ENCODE measurements around the gene NCR3LG1. TPM values are rescaled to one million over a fixed set of nuclear protein-coding genes. Genes with fewer than 3 reads are reported as not detected.
A peak's percentile ranks its signal among the peaks of the same experiment; 100 is the strongest.

The NCR3LG1 gene
- total and polyA plus RNA-seq, 2 donors (not counting 3 experiments of a cell fraction or from before 2014, with no cell fraction given) = 2.2 to 8.1 TPM

GRCh38 chr11:17389211-17389956 lies 37.8 kb downstream of the NCR3LG1 start:
- Histone ChIP-seq H3K9me3 (replicated peaks; ENCODE audit: control insufficient read depth, insufficient read depth, low read length) (no peaks in the 10 kb centered on the region), H3K27ac (ENCODE audit: insufficient read depth, low read depth, low read length) (no peak overlapping the region), H3K9me1 (replicated peaks; ENCODE audit: control insufficient read depth, extremely low read depth, insufficient read depth, low read length) (no peaks in the 10 kb centered on the region), H3K4me2 (ENCODE audit: insufficient read depth, low read length) (peak overlapping the region; percentile 57), H3K79me2 (ENCODE audit: control insufficient read depth, insufficient read depth, low read length) (no peaks in the 10 kb centered on the region), H4K20me1 (replicated peaks; ENCODE audit: control insufficient read depth, extremely low read depth, insufficient read depth, low read length) (no peaks in the 10 kb centered on the region), H3K27me3 (ENCODE audit: control insufficient read depth in 2 of 2, insufficient read depth in 2 of 2, low read length in 2 of 2) (peaks cover 8 to 14% of the 10 kb centered on the region in 2 experiments), H3K4me3 (replicated peaks in 1 of 3; ENCODE audit: insufficient read depth in 1 of 3, low read depth in 1 of 3, low read length in 3 of 3) (peak overlapping the region in 1 of 3 experiments; percentile 39), H3K9ac (replicated peaks; ENCODE audit: extremely low read depth, insufficient read depth, low read length) (no peak overlapping the region), H3K4me1 (ENCODE audit: control insufficient read depth, extremely low read depth, insufficient read depth, low read length) (no peaks in the 10 kb centered on the region), H2AFZ (ENCODE audit: low read depth, low read length) (peak overlapping the region; percentile 81), H3K36me3 (ENCODE audit: control insufficient read depth in 2 of 2, extremely low read depth in 1 of 2, insufficient read depth in 2 of 2, low read length in 2 of 2) (no peaks in the 10 kb centered on the region)
- ChIA-PET CTCF (interaction anchor here (0.7 to 2.6 kb wide), 10 partner anchors 11 to 342 kb away, joined by 3 to 31 read pairs (median 3); no protein-coding TSS in a partner anchor), POLR2A (interaction anchor here (0.5 kb wide), 1 partner anchor 649 kb away, joined by 5 read pairs; no protein-coding TSS in a partner anchor)
- dilution Hi-C loops (cut with MboI; ENCODE audit: extremely low pct_ligation_motif_present, low sequenced_read_pairs) = no loop called here
- intact Hi-C loops (cut with micrococcal nuclease) = loop anchor here (1.0 to 10.0 kb wide), 2 partner anchors 90 to 605 kb away; no protein-coding TSS in a partner anchor
- FAIRE-seq = no peak
- TF ChIP-seq POLR2A (IDR thresholded peaks at IDR 0.05; ENCODE audit: low read depth, low read length) = no peak
- TF ChIP-seq MYC (IDR thresholded peaks at IDR 0.05; ENCODE audit: low read depth, low read length) = no peak
- TF ChIP-seq CTCF (IDR thresholded peaks at IDR 0.05; ENCODE audit: extremely low read depth in 1 of 2, insufficient read depth in 1 of 2, low read depth in 1 of 2, low read length in 2 of 2) = peak; percentile 34 to 73
- DNase-seq (ENCODE audit: low read depth, low spot score) = peak; percentile 43
- no TSS peak for BruUV-seq (replicated peaks)

Data from endothelial cell of umbilical vein (primary cell).